GM10266 (cell line): Measurements from ENCODE around the gene RBM22.
A peak's percentile ranks its signal among the peaks of the same experiment; 100 is the strongest.
"Not testable (repeated sequence)": the region's sequence is repeated elsewhere in the genome, so short reads cannot be mapped to it uniquely, and the experiment has no call there.

Source experiments
- DNase-seq: peaks from one replicate; pipeline ENCODE4 v3.0.0; 2012; ENCODE audit errors: extremely low spot score
- CTCF ChIP-seq: IDR thresholded peaks from 2 replicates; pipeline ENCODE4 v1.5.1; 2012; ENCODE audit warnings: mild to moderate bottlenecking, low read depth; ENCODE audit not compliant: control insufficient read depth, insufficient read depth; ENCODE audit errors: missing control alignments

Gene RBM22

GRCh38 chr5:150700594-150701377 is at the start of gene RBM22:
Gene RBM22, minus strand, starts transcription at chr5:150701062. Its CDS starts 77 bp downstream, at chr5:150700985.
- DNase-seq = peak; percentile 83
- TF ChIP-seq CTCF = peak; percentile 70

- DNase-seq = no peak
- TF ChIP-seq CTCF = no peak
Observed at GRCh38 chr5:150750469-150750868, 49.6 kb upstream of the RBM22 start.

- DNase-seq = not testable (repeated sequence)
Observed at GRCh38 chr5:150743142-150743488, 42.3 kb upstream of the RBM22 start.

- DNase-seq = not testable (repeated sequence)
Observed at GRCh38 chr5:150742455-150743141, 41.7 kb upstream of the RBM22 start.

- no peak for DNase-seq
- no peak for TF ChIP-seq CTCF
Observed at GRCh38 chr5:150740992-150741391, 40.1 kb upstream of the RBM22 start.

GRCh38 chr5:150738862-150739261 is 38.0 kb upstream of the RBM22 start:
- no peak for DNase-seq
- TF ChIP-seq CTCF = no peak

GRCh38 chr5:150734579-150735384 is 33.9 kb upstream of the RBM22 start:
- DNase-seq = peak; percentile 27
- TF ChIP-seq CTCF = peak; percentile 26

- DNase-seq = no peak
- no peak for TF ChIP-seq CTCF
Observed at GRCh38 chr5:150731669-150732242, 30.9 kb upstream of the RBM22 start.
